IMR-90 (cell line): Measurements from ENCODE around the gene TMEM214. TPM values are rescaled to one million over a fixed set of nuclear protein-coding genes. Genes with fewer than 3 reads are reported as not detected.

Experiments
- ATAC-seq: fragments of 200-7000 bp; cut with Tn5 transposase; 2 replicates; pipeline ENCODE4 v1.9.1; 2020; ENCODE audit warnings: low read depth, mild to moderate bottlenecking, moderate library complexity
- BruUV-seq: library from RNA; stranded (reverse); fragments of 400-500 nt; replicated peaks from 2 replicates; lab custom pipeline; 2021; lab: Mats Ljungman, UMichigan
- CTCF ChIA-PET: fragments of 300-600 bp; formaldehyde crosslinking; extraction: SDS; loops from one replicate; lab custom pipeline; 2021; ENCODE audit warnings: antibody characterized with exemption; lab: Yijun Ruan, JAX
- POLR2A ChIA-PET: fragments of 300-600 bp; sonication (Branson Sonifier 250); formaldehyde crosslinking; loops from one replicate; lab custom pipeline; 2022; ENCODE audit warnings: antibody characterized with exemption; ENCODE audit not compliant: unreplicated experiment; lab: Charles Lee
- DNase-seq: peaks from one replicate; pipeline ENCODE4 v3.0.0; 2013
- H2AFZ ChIP-seq: replicated peaks from 2 replicates; pipeline ENCODE3; 2013; ENCODE audit warnings: low read length, mild to moderate bottlenecking; ENCODE audit not compliant: poor library complexity
- H2AK5ac ChIP-seq: 2 replicates; pipeline ENCODE4 v1.6.1; 2013; ENCODE audit warnings: low read depth, low read length, inconsistent platforms
- H2AK9ac ChIP-seq: replicated peaks from 2 replicates; pipeline ENCODE3; 2013; ENCODE audit warnings: mild to moderate bottlenecking, low read depth, low read length, moderate library complexity; ENCODE audit not compliant: poor library complexity
- H2BK120ac ChIP-seq: 2 replicates; pipeline ENCODE4 v1.6.1; 2013; ENCODE audit warnings: low read depth, low read length, inconsistent platforms
- H2BK15ac ChIP-seq: 3 replicates; pipeline ENCODE4 v1.6.1; 2013; ENCODE audit warnings: low read depth, low read length, inconsistent platforms
- H2BK20ac ChIP-seq: 2 replicates; pipeline ENCODE4 v1.6.1; 2013; ENCODE audit warnings: low read depth, mild to moderate bottlenecking, inconsistent platforms, low read length, moderate library complexity
- H2BK5ac ChIP-seq: 2 replicates; pipeline ENCODE4 v1.6.1; 2013; ENCODE audit warnings: mild to moderate bottlenecking, low read depth, low read length, inconsistent platforms; ENCODE audit not compliant: poor library complexity, severe bottlenecking
- H3K14ac ChIP-seq: replicated peaks from 2 replicates; pipeline ENCODE4 v1.6.1; 2013; ENCODE audit warnings: low read depth, low read length, inconsistent platforms
- H3K18ac ChIP-seq: 2 replicates; pipeline ENCODE4 v1.6.1; 2013; ENCODE audit warnings: low read depth, low read length, control low read depth
- H3K23ac ChIP-seq: 2 replicates; pipeline ENCODE4 v1.6.1; 2013; ENCODE audit warnings: low read depth, low read length, inconsistent platforms
- H3K27ac ChIP-seq: 2 replicates; pipeline ENCODE4 v1.5.1; 2013; ENCODE audit warnings: mild to moderate bottlenecking, control low read depth, low read length; ENCODE audit not compliant: insufficient read depth
- H3K27me3 ChIP-seq: 2 replicates; pipeline ENCODE4 v1.6.1; 2013; ENCODE audit warnings: low read length; ENCODE audit not compliant: control insufficient read depth, insufficient read depth
- H3K36me3 ChIP-seq: 2 replicates; pipeline ENCODE4 v1.6.1; 2013; ENCODE audit warnings: low read length, mixed read lengths; ENCODE audit not compliant: control insufficient read depth, insufficient read depth
- H3K4ac ChIP-seq: 2 replicates; pipeline ENCODE4 v1.6.1; 2013; ENCODE audit warnings: low read depth, low read length, inconsistent platforms
- H3K4me1 ChIP-seq: 2 replicates; pipeline ENCODE4 v1.6.1; 2013; ENCODE audit warnings: low read length, mixed read lengths; ENCODE audit not compliant: control insufficient read depth, insufficient read depth
- H3K4me2 ChIP-seq: 2 replicates; pipeline ENCODE4 v1.6.1; 2013; ENCODE audit warnings: low read depth, mild to moderate bottlenecking, control low read depth, low read length, moderate library complexity
- H3K4me3 ChIP-seq: 2 replicates; pipeline ENCODE4 v1.5.1; 2013; ENCODE audit warnings: low read depth, mild to moderate bottlenecking, control low read depth, low read length, moderate library complexity; ENCODE audit not compliant: insufficient read depth
- H3K56ac ChIP-seq: 2 replicates; pipeline ENCODE4 v1.6.1; 2013; ENCODE audit warnings: low read length, inconsistent platforms; ENCODE audit not compliant: insufficient read depth; ENCODE audit errors: extremely low read depth
- H3K79me1 ChIP-seq, 2 experiments: 2 replicates each; pipeline ENCODE4 v1.6.1; 2013; ENCODE audit warnings: low read length in 2 of 2, inconsistent platforms in 1 of 2, low read depth in 1 of 2
- H3K9ac ChIP-seq: 2 replicates; pipeline ENCODE4 v1.6.1; 2013; ENCODE audit warnings: low read depth, low read length, control low read depth
- H3K9me1 ChIP-seq: 2 replicates; pipeline ENCODE4 v1.6.1; 2013; ENCODE audit warnings: low read length, inconsistent platforms; ENCODE audit not compliant: insufficient read depth
- H3K9me3 ChIP-seq: 2 replicates; pipeline ENCODE4 v1.6.1; 2013; ENCODE audit warnings: low read length; ENCODE audit not compliant: control insufficient read depth, insufficient read depth
- H4K20me1 ChIP-seq: 2 replicates; pipeline ENCODE4 v1.6.1; 2013; ENCODE audit warnings: low read length, inconsistent platforms; ENCODE audit not compliant: insufficient read depth
- H4K5ac ChIP-seq: 2 replicates; pipeline ENCODE4 v1.6.1; 2013; ENCODE audit warnings: mild to moderate bottlenecking, low read depth, low read length, control low read depth
- H4K8ac ChIP-seq, 2 experiments: 2 replicates each; pipeline ENCODE4 v1.6.1; 2013; ENCODE audit warnings: low read depth in 2 of 2, low read length in 2 of 2, control low read depth in 1 of 2, inconsistent platforms in 1 of 2
- H4K91ac ChIP-seq: 2 replicates; pipeline ENCODE4 v1.6.1; 2013; ENCODE audit warnings: low read depth, low read length, inconsistent platforms; ENCODE audit not compliant: insufficient read depth
- CEBPB ChIP-seq: IDR thresholded peaks from 2 replicates; pipeline ENCODE4 v1.6.1; 2012; ENCODE audit warnings: low read depth, low read length, improper control_type of control experiment
- CHD1 ChIP-seq: IDR thresholded peaks from 2 replicates; pipeline ENCODE4 v1.6.1; 2012; ENCODE audit warnings: low read depth, low read length, improper control_type of control experiment
- CTCF ChIP-seq: conservative IDR thresholded peaks from 2 replicates; pipeline ENCODE4 v1.5.1; 2012; ENCODE audit warnings: mild to moderate bottlenecking, low read depth, low read length, improper control_type of control experiment
- FOS ChIP-seq: fragments of 150-350 bp; IDR thresholded peaks from 2 replicates; pipeline ENCODE4 v1.6.1; 2016; ENCODE audit warnings: low read depth, low read length
- POLR2A ChIP-seq: IDR thresholded peaks from 2 replicates; pipeline ENCODE4 v1.6.1; 2012; ENCODE audit warnings: mild to moderate bottlenecking, low read depth, low read length
- RAD21 ChIP-seq: IDR thresholded peaks from 2 replicates; pipeline ENCODE4 v1.6.1; 2012; ENCODE audit warnings: low read length, improper control_type of control experiment
- WGBS, 2 experiments: methylation state at CpG; one replicate each; pipeline versions ENCODE4 v1.1.5 to v1.1.7; 2013; ENCODE audit warnings: missing lambda C conversion rate in 2 of 2; ENCODE audit not compliant: insufficient read length in 1 of 2; ENCODE audit errors: extremely low coverage in 2 of 2; 5-methylcytosine and 5-hydroxymethylcytosine counted together
- dilution Hi-C: fragments of 300-500 bp; cut with HindIII; formaldehyde crosslinking; loops from one replicate; pipeline ENCODE4 v1.14.3; 2018; ENCODE audit warnings: low sequenced_read_pairs; ENCODE audit not compliant: unreplicated experiment
- in situ Hi-C: fragments of 300-500 bp; cut with MboI; formaldehyde crosslinking; loops from 3 replicates; pipeline ENCODE4 v1.14.3; 2019; ENCODE audit warnings: low sequenced_read_pairs, inconsistent platforms, mixed read lengths
- intact Hi-C: fragments of 100-400 bp; cut with micrococcal nuclease; formaldehyde crosslinking; loops from 2 replicates; pipeline ENCODE4 v1.10.0; 2022
- polyA plus RNA-seq, 3 experiments: library from polyadenylated mRNA; depleted of rRNA; stranded (reverse); fragments of >200 nt; gene quantifications; 2 replicates each; pipeline ENCODE4 v1.2.3, GENCODE V29; 2012; ENCODE audit warnings: low replicate concordance in 1 of 3
- total RNA-seq: library from RNA; depleted of rRNA; stranded (reverse); fragments of >200 nt; gene quantifications from 2 replicates; pipeline ENCODE4 v1.2.3, GENCODE V29; 2012
- TF ChIP-seq, protein P1 (sequence below): fragments of 150-350 bp; IDR thresholded peaks from 2 replicates; pipeline ENCODE4 v1.6.1; 2017; ENCODE audit warnings: mild to moderate bottlenecking, antibody characterized with exemption, low read length, low read depth

Gene TMEM214
- total and polyA plus RNA-seq, 2 of the 4 experiments (the other 2 are of a cell fraction), result 32.1 to 121 TPM

DNA sequence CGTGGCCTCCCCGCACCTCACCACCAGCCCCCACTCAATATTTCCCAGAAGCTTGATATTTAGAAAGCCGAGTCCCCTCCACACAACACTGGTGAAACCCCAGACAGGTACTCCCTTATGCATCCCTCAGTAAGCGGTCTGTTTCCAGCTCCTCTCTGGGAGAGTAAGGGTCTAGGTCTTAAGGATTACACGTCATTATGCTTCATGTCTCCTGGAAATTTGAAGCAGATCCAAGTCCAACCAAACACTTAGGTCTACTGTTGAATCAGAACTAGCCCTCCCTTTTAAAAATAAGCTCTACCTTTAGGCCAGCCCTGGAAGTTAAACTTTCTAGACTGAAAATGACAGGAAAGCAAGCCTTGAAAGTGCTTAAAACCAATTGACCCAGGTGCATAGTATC, 40.2 kb downstream of the TMEM214 start:
- TF ChIP-seq POLR2A, result no peak
- TF ChIP-seq, protein P1, sequence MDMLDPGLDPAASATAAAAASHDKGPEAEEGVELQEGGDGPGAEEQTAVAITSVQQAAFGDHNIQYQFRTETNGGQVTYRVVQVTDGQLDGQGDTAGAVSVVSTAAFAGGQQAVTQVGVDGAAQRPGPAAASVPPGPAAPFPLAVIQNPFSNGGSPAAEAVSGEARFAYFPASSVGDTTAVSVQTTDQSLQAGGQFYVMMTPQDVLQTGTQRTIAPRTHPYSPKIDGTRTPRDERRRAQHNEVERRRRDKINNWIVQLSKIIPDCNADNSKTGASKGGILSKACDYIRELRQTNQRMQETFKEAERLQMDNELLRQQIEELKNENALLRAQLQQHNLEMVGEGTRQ, result no peak
- TF ChIP-seq CTCF, result no peak
- no peak for TF ChIP-seq CEBPB
- TF ChIP-seq CHD1, result no peak
- no peak for TF ChIP-seq FOS
- TF ChIP-seq RAD21, result no peak

More for the DNA sequence above, 40.2 kb downstream of the TMEM214 start:
- Histone ChIP-seq H2AFZ (peak overlapping the region; percentile 83), H3K14ac (peak overlapping the region; percentile 98), H3K9me1 (peaks cover 30% of the 10 kb centered on the region), H3K9ac (peak overlapping the region; percentile 69), H3K79me1 (peaks cover 26 to 43% of the 10 kb centered on the region in 2 experiments), H3K23ac (peak overlapping the region; percentile 78), H3K4me3 (no peak overlapping the region), H2AK9ac (peak overlapping the region; percentile 99), H2BK20ac (peak overlapping the region; percentile 81), H2BK5ac (peak overlapping the region; percentile 94), H3K56ac (peak overlapping the region; percentile 94), H4K8ac (peak overlapping the region; percentile 85 to 99), H4K91ac (peak overlapping the region; percentile 93), H2BK120ac (peak overlapping the region; percentile 97), H3K36me3 (peaks cover 21% of the 10 kb centered on the region), H3K4me1 (peaks cover 39% of the 10 kb centered on the region), H3K4ac (peak overlapping the region; percentile 99), H3K9me3 (no peaks in the 10 kb centered on the region), H3K4me2 (peak overlapping the region; percentile 48), H4K20me1 (peaks cover 20% of the 10 kb centered on the region), H3K27ac (peak overlapping the region; percentile 96), H3K18ac (peak overlapping the region; percentile 83), H3K27me3 (no peaks in the 10 kb centered on the region), H2AK5ac (peak overlapping the region; percentile 97), H2BK15ac (peak overlapping the region; percentile 21), H4K5ac (peak overlapping the region; percentile 90)
- ChIA-PET POLR2A (interaction anchor here (0.7 to 1.4 kb wide), 2 partner anchors 8 to 9 kb away, joined by 3 to 4 read pairs; no protein-coding TSS in a partner anchor), CTCF (no interaction called here)
- in situ Hi-C loops (no loop called here), dilution Hi-C loops (no loop called here), intact Hi-C loops (loop anchor here (5.0 kb wide), 1 partner anchor 111 kb away; no protein-coding TSS in a partner anchor)
- DNase-seq (peak; percentile 82), ATAC-seq (no peak)
- BruUV-seq, result no TSS peak
- WGBS, 2 experiments, result no CpG with 5 or more reads among the region's 5 CpGs
